Jurkat, Clone E6-1 (cell line): ENCODE measurements around the gene THAP7.

Experiments
- DNase-seq: peaks from one replicate; pipeline ENCODE4 v3.0.0-alpha.2; 2011; ENCODE audit warnings: low read depth, low spot score
- H3K4me3 ChIP-seq: 2 replicates; pipeline ENCODE4 v1.5.1; 2011; ENCODE audit warnings: mild to moderate bottlenecking, low read length, control low read depth, moderate library complexity

THAP7 gene

DNA sequence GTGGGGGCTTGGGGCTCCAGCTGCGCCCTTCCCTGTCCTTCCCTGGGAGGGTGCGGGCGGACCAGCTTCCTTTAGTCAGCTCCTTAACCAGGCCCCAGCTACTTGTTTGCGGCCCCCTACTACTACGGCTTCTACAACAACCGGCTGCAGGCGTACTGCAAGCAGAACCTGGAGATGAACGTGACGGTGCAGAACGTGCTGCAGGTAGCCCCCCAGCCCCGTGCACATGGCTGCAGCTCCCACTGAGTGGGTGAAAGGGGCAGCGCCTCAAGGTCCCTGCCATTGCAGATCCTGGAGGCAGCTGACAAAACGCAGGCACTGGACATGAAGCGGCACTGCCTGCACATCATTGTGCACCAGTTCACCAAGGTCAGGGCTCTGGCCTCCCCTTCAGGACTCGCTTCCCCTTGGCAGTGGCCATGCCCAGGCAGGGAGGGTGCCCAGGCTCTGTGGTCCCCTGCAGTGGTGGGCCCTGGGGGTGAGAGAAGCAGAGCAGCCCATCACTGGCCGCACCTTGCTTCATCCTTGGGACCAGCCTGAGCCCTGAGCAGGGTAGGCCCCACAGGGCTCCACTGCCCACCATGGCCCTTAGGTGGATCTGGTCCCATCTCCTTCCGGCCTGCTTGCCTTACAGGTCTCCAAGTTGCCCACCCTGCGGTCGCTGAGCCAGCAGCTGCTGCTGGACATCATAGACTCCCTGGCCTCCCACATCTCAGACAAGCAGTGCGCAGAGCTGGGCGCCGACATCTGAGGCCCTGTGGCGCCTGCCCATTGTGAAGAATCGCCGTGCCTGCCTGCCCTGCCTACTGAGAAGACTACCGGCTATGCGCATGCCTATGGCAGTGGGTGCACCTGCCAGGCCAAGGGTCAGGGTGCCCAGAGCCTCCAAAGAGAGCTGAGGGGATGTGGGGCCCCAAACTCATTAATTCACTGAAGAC is 5.1 kb downstream of the THAP7 start:
- no peak for DNase-seq
- no peak overlapping the region for H3K4me3 ChIP-seq

DNA sequence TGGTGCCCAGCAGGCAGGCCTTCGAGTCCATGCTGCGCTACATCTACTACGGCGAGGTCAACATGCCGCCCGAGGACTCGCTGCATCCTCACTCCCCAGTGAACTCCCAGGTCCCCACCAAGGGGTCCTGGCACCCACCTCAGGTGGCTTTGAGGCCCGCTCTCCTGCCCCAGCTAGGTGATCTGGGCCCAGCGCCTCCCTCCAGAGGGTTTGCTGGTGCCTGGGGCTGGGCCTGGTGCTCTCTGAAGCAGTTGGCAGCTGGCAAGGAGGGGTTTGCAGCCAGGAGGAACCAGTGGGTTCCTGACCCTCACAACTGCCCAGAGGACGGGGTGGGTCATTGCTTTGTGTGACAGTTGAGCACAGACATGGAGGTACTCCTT is 5.9 kb downstream of the THAP7 start:
- no peak for DNase-seq

DNA sequence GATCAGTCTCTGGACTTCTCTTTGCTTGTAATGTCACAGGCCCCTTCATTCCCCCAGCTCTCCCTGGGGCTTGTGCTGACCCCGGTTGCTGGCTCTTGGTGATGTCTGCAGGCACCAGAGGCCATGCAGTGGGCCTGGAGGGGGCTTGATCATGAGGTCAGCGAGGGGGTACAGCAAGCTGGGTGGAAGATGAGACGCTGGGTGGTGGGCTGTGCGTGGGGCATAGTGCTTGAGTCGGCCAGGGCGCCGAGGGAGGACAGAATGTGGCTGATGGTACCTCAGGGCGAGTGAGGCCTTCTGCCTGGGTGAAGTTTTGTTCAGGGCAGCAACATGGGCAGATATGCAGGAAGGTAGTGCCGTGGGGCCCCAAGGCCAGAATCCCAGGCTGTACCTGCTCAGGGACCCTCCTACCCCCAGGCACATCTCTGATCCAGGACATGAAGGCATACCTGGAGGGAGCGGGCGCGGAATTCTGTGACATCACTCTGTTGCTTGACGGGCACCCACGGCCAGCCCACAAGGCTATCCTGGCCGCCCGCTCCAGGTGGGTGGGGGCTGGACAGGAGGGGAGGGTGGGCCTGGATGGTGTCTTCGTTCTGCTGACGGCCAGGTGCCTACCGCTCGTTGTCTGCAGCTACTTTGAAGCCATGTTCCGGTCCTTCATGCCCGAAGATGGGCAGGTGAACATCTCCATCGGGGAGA is 6.4 kb downstream of the THAP7 start:
- no peak for DNase-seq
- no peak overlapping the region for H3K4me3 ChIP-seq

More for the DNA sequence above, 5.9 kb downstream of the THAP7 start:
- no peak overlapping the region for H3K4me3 ChIP-seq

DNA sequence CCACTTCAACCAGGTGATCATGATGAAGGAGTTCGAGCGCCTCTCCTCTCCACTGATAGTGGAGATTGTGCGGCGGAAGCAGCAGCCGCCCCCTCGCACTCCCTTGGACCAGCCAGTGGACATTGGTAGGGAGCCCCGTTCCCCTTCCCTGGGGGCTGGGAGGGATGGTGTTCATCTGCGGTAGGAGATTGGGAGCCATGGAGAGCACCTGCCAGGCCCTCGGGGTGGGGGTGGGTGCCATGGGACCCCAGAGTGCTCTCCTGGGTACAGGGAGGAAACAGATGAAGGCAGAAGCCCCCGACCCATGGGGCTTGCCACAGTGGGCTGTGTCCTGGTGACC is 7.0 kb downstream of the THAP7 start:
- no peak for DNase-seq

DNA sequence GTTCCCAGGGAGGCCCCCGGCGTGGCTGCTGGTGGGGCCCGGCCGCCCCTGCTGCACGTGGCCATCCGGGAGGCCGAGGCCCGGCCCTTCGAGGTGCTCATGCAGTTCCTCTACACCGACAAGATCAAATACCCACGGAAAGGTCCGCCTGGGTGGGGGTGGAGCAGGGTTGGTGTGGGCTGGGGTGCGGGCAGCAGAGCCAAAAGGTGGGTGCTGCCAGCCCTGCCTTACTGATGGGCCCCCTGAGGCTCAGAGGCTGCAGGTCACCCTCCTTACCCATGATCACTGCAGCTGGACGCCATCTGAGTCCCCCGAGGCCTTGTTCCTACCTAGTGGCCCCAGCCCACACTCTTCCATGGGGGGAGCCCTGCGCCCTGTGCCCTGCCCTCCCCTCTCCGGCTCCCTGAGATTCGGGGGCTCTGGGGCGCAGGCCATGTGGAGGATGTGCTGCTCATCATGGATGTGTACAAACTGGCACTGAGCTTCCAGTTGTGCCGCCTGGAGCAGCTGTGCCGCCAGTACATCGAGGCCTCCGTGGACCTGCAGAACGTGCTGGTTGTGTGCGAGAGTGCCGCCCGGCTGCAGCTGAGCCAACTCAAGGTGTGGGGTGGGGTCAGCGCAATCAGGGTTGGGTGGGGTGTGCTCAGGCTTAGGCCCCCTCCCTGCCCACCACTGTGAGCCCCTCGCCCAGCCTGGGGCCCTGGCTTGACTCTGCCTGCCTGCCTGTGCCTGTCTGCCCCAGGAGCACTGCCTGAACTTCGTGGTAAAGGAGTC is 7.6 kb downstream of the THAP7 start:
- DNase-seq: no peak

More for the DNA sequence above, 7.0 kb downstream of the THAP7 start:
- no peak overlapping the region for H3K4me3 ChIP-seq

DNA sequence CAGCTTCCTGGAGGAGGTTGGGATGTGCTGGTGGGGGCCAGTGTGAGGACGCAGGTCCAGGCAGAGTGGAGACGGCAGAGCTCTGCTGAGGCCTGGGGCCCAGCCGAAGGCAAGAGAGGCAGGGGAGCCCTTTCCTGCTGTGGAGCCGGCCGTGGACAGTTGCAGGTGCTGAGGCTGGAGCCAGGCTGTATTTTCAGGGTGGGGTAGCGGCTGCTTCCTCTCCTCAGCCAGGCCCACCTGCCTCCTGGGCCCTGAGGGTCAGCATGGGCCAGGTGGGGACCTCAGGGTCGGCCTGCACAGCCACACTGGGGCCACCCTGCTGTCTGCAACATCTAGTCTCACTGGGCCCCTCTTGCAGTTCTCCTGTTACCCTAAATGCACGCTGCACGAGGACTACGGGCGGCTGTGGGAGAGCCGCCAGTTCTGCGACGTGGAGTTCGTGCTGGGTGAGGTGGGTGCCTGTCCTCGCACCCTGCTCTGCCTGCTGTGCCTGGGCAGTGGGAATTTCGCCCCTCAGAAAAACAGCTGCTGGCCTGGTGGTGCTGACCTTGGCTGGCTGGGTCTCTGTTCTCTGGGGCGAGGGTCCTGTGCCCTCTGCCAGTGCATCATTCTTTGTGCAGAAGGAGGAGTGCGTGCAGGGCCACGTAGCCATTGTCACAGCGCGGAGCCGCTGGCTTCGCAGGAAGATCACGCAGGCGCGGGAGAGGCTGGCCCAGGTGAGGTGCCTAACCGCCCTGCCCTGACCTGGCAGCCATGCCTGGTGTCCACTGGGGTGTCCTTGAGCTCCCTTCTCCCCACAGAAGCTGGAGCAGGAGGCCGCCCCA is 8.4 kb downstream of the THAP7 start:
- no peak overlapping the region for H3K4me3 ChIP-seq
- no peak for DNase-seq

More for the DNA sequence above, 7.6 kb downstream of the THAP7 start:
- no peak overlapping the region for H3K4me3 ChIP-seq

DNA sequence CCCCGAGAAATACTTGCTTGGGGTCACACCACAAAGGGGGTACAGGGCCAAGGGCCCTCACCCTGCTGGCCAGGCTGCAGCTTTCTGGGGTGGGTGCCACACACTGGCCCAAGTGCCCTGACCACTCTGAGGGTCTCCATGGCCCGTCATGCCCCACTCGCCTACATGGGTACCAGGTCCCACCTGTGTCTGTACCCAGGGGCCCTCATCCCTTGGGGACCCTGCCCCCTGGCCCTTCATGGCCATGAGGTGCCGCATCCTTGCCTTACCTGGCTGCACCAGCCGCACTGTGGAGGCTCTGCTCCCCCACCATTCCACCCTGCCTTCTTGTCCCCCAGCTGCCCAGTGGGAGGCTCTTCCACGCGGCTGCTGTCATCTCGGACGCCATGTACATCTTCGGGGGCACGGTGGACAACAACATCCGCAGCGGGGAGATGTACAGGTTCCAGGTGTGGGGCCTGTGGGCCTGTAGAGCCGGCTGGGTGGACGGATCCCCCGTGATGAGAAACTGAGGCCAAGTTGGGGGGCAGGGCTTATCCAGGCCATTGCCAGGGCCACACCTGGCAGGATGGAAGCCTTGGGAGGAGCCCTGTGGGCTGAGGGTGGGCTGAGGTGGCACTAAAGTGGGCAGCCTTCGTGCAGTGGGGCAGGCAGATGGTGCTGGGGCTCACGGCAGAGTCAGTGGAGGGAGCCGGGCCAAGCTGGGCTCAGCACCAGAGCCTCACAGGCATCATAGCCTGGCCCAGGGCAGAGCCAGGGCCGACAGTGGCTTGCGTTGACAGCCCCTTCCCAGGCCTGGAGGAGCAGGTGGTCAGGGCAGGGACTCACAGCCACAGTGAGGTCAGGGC is 9.2 kb downstream of the THAP7 start:
- no peak overlapping the region for H3K4me3 ChIP-seq
- DNase-seq: no peak

DNA sequence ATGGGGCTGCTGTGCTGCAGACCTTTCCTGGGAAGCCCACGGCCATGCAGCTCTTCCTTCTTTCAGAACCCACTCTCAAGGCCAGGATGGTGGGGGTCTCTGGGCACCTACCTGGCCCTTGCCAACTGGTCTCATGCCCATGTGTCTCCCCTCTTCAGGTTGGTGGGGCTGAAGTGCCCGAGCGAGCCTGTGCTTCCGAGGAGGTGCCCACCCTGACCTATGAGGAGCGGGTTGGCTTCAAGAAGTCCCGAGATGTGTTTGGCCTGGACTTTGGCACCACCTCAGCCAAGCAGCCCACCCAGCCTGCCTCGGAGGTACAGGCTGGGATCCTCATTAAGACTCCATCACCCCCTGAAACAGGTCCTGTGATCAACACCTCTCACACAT is 9.9 kb downstream of the THAP7 start:
- H3K4me3 ChIP-seq: no peak overlapping the region
- no peak for DNase-seq

DNA sequence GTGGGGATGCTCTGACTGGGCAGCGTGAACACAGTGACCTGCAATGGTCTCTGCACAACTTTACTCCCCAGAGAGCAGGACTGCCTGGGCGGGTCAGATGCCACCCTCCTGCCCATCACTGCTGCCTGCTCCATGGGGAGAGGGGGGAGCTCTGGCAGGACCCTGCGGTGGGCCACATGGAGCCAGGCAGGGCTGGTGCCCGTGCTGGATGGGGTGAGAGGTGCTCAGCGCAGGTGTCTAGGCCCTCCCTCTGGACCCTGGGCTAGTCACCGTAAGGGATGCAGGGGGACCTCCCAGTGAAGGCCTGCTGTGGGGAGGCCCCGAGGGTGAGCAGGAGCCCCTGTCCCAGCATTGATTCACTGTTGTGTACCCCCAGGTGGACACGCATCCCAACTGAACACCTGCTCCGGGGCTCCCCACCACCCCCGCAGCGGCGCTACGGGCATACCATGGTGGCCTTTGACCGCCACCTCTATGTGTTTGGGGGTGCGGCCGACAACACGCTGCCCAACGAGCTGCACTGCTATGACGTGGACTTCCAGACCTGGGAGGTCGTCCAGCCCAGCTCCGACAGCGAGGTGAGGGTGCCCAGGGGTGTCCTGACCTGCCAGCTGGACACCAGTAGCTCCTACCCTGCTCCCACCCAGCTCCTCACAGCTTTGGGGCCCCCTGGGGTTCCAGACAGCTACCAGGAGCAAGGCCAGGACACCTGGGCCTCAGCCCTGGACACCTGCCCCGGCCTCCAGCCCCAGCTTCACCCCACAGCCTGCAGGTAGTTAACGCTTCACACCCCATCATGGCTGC is 10.5 kb downstream of the THAP7 start:
- DNase-seq: no peak
- H3K4me3 ChIP-seq: no peak overlapping the region

DNA sequence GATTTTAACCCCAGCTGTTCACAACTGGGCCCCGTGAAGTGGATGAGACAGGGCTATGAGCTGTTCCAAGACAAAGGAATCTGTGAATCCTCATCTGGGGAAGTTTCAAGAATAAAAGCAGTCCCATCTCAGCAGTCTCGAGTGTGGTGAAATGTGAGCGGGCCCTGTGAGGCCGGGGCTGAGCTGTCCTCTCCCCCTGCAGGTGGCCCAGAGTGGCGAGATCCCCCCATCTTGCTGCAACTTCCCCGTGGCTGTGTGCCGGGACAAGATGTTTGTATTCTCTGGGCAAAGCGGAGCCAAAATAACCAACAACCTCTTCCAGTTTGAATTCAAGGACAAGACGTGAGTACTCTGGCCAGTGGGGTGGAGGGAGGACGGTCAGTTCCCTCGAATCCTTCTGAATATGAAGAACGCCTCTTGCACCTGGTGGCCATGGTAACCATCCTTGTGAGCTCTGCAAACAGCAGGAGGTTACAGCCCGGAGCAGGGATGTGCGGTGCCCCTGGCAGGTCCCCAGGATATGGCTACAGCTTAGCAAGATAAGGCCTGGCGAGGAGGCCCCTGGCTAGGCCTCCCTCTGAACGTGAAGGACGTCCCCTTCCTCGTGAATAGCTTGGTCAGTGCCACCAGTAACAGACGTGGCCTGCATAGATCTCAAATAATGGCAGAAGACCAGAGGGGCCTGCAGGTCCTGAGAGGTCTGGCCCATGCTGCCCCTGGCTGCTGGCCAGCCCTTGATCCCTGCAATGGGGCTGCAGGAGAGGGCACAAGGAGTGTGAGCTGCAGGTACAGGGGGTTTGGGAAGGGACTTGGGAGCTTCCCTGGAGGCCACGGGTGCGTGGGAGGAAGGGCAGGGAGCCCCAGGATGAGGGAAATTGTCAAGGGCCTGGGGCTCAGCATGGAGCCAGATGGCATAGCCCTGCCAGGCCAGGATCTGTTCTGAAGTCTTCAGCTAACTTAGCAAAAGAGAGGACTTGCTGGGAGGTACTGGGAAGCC is 11.4 kb downstream of the THAP7 start:
- no peak for DNase-seq
- H3K4me3 ChIP-seq: no peak overlapping the region

DNA sequence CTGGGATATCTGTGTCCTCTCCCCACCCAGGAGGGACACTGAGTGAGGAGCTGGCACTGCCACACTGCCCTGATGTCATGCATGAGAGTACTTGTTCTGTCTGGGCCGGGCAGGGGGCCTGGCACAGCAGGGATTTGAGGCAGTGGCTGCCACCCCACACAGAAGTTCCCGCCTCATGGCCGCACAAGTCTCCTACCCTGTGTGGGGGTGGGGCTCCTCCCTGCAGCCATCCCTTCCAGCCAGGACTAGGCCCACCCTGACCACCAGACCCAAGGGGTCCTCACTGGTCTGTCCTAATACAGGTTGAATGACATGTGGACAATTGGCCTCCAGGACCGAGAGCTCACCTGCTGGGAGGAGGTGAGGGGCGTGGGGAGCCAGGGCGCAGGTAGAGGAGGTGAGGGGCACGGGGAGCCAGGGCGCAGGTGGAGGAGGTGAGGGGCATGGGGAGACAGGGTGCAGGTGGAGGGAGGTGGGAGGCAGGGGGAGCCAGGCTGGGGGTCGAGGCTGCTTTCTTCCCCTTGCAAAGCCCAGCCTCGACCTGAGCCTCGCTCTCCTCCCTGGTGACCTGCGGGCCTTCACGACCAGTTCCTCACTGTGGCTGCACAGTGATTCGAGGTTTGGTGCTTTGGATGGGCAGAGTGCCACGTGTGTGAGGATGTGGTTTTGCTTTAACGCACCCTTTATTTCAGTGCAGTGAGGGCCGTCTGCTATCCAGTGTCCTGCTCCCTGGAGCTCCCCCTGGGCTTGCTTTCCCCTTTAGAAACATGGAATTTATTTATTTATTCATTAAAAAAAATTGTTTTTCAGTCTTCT is 12.4 kb downstream of the THAP7 start:
- no peak overlapping the region for H3K4me3 ChIP-seq
- no peak for DNase-seq

DNA sequence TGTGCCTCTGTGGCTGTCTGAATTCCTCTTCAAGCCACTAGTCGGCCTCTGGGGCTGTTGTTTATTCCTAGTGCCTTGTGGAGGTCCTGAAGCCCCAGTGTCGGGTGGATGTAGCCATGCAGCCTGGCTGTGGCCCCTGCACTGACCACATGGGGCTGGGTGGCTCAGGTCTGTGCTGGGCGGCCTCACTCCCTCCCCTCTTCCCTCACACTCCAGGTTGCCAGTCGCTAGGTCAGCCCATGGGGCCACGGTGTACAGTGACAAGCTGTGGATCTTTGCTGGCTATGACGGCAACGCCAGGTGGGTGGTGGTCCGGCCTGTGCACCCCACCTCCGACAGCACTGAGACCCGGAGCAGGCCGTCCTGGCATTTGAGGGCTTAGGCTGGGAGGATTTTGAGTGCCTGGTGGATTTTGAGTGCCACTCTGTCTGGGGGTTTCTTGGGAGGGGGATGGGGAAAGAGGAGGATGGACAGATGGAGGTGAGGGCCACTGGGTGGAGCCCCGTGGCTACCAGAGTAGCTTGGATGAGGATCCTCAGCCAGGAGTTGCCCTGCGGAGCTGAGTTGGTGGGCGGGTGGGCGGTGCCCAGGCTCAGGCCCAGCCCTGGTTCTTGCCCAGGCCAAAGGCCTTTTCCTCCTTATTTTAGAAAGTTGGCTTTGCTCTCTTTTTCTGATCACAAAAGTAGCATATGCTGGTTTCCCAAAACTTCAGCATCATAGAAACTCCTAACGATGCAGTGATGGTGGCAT is 13.2 kb downstream of the THAP7 start:
- H3K4me3 ChIP-seq: no peak overlapping the region
- no peak for DNase-seq

DNA sequence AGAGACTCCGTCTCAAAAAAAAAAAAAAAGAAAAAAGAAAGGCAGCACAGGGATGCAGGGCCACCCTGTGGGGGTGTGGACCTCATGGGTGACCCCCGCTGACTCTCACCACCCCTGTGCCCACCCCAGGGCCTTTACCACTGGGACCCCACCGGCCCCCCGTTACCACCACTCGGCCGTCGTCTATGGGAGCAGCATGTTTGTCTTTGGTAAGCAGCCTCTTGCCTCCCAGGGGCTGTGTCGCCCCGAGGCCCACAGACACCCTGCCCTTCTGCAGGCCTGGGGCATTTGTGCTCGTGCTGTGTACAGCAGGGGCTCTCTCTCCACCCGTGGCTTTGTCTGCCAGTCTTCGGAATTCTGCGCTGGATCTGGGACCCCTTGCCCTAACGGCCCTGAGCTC is 14.5 kb downstream of the THAP7 start:
- H3K4me3 ChIP-seq: no peak overlapping the region
- DNase-seq: no peak

DNA sequence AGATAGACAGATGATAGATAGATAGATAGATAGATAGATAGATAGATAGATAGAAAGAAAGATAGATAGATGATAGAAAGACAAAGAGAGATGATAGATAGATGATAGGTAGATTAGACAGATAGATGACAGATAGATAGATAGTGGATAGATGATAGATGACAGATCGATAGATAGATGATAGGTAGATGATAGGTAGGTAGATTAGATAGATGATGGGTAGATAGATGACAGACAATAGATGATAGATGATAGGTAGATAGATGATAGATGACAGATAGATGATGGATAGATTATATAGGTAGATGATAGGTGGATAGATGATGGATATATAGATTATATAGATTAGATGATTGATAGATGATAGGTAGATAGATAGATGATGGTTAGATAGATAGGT is 15.6 kb downstream of the THAP7 start:
- no peak overlapping the region for H3K4me3 ChIP-seq
- DNase-seq: no peak

DNA sequence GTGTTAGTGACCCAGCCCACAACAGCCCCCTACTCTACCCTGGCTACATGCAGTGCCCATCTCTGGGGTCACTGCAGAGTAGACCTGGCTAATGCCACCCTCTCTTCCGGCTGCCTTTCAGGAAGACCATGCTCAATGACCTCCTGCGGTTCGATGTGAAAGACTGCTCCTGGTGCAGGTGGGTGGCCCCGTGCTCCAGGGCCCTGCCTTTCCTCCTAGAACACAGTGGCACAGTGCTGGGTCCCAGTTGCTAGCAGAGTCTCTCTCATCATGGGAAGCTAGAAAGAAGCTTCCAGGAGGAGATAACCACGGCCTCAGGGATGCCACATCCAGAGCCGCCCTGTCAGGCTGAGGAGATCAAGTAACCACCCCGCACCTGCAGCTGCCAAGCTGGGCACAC is 16.2 kb downstream of the THAP7 start:
- no peak for DNase-seq
- H3K4me3 ChIP-seq: no peak overlapping the region
